Astrocyte of the spinal cord (primary cell): ENCODE results near the gene PIH1D1.

Experiments used
- DNase-seq: peaks from one replicate; pipeline ENCODE4 v3.0.0; 2011; ENCODE audit warnings: low read depth, low spot score
- H3K4me3 ChIP-seq: 2 replicates; pipeline ENCODE4 v1.5.1; 2011; ENCODE audit warnings: low read depth, mild to moderate bottlenecking, low read length, moderate library complexity
- CTCF ChIP-seq: IDR thresholded peaks from 2 replicates; pipeline ENCODE4 v1.5.1; 2012; ENCODE audit warnings: low read depth, mild to moderate bottlenecking, low read length, inconsistent platforms
- in situ Hi-C: cut with HindIII; loops from 2 replicates; pipeline ENCODE4 v1.10.0; 2017; ENCODE audit warnings: low sequenced_read_pairs

Gene PIH1D1

DNA sequence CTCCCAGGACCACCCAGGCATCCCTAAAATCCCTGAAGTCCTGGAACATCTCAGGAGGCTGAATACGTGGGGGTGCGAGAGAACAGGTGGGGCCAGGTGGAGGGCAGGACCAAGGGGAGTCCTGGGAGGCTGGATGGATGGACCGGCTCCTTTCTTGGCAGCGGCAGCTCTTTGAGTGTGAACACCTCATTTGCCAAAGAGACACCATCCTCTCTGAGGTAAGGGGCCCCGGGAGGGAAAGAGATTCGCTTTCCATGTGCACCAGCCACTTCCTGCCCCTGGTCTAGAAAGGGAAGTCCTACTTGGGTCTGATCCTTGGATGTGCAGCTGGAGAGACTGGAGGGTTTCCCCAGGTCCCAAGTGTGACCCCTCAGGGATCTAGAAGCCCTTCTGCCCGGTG lies 44.5 kb downstream of the PIH1D1 start:
- TF ChIP-seq CTCF = no peak
- no peak for DNase-seq
- in situ Hi-C loops = no loop called here
- H3K4me3 ChIP-seq = no peak overlapping the region

- peak; percentile 80 for DNase-seq
- in situ Hi-C loops = no loop called here
- no peak overlapping the region for H3K4me3 ChIP-seq
- TF ChIP-seq CTCF = no peak
Observed at GRCh38 chr19:49403404-49404187, 48.0 kb downstream of the PIH1D1 start.

DNA sequence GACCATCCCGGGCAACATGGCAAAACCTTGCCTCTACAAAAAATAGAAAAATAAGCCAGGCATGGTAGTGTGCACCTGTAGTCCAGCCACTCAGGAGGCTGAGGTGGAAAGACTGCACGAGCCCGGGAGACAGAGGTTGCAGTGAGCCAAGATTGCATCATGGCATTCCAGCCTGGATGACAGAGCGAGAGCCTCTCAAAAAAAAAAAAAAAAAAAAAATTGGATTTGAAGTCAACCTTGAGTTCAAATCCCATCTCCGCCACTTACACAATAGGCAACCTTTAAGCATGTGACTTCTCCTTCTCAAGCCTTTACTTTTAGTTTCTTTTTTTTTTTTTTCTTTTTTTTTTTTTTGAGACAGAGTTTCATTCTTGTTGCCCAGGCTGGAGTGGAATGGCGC lies 51.6 kb downstream of the PIH1D1 start:
- TF ChIP-seq CTCF = no peak
- no peak overlapping the region for H3K4me3 ChIP-seq
- DNase-seq = no peak
- in situ Hi-C loops = no loop called here

GRCh38 chr19:49398931-49399330 lies 52.7 kb downstream of the PIH1D1 start:
- in situ Hi-C loops = no loop called here

GRCh38 chr19:49398001-49398615 lies 53.5 kb downstream of the PIH1D1 start:
- in situ Hi-C loops = no loop called here
- TF ChIP-seq CTCF = no peak
- DNase-seq = no peak

More at GRCh38 chr19:49398931-49399330, 52.7 kb downstream of the PIH1D1 start:
- TF ChIP-seq CTCF = no peak
- no peak overlapping the region for H3K4me3 ChIP-seq
- DNase-seq = no peak

DNA sequence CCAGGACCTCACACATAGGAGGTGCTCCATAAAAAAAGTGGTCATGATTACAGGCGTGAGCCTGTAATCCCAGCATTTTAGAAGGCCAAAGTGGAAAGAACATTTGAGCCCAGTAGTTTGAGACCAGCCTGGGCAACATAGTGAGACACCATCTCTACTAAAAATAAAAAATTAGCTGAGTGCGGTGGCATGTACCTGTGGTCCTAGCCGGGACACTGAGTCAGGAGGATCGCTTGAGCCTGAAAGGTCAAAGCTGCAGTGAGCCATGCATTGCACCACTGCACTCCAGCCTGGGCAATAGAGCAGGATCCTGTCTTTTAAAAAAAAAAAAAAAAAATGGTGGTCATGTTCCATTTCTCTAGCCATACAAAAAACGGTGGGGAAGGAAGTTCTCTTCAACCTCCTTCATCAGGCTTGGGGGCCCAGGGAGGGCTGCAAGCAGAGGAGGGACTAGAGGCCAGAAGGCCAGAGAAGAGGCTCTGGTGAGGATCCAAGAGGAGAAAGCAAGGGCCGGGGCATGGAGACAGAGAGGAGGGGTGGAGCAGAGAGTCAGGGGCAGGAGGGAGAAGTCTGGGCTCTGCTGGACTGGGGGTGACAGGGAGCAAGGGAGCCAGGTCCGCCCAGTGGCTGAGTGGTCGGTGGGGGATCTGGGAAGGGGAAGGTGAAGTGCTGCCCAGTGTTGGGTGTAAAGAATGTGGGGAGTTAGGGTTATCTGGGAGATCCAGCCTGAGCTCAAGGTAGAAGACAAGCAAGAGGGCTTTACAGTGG lies 54.7 kb downstream of the PIH1D1 start:
- no peak for TF ChIP-seq CTCF
- in situ Hi-C loops = no loop called here
- H3K4me3 ChIP-seq = no peak overlapping the region
- DNase-seq = no peak

More at GRCh38 chr19:49398001-49398615, 53.5 kb downstream of the PIH1D1 start:
- H3K4me3 ChIP-seq = no peak overlapping the region
